GM12891 (cell line): ENCODE results near the gene DYRK4.

Experiments used
- POLR2A ChIP-seq: IDR thresholded peaks from 2 replicates; pipeline ENCODE4 v1.6.1; 2011; ENCODE audit warnings: low read depth, low read length, control low read depth
- POLR2AphosphoS5 ChIP-seq: IDR thresholded peaks from 2 replicates; pipeline ENCODE4 v1.6.1; 2011; ENCODE audit warnings: low read depth, low read length, control low read depth
- TAF1 ChIP-seq: IDR thresholded peaks from 2 replicates; pipeline ENCODE4 v1.6.1; 2011; ENCODE audit warnings: low read depth, low read length, control low read depth

GRCh38 chr12:4587108-4587507 is 25.1 kb downstream of the DYRK4 start:
- TF ChIP-seq POLR2A: no peak
- TF ChIP-seq POLR2AphosphoS5: no peak
- TF ChIP-seq TAF1: no peak
